ENCODE data around the gene MAPK8IP3.
"Not testable (repeated sequence)": the region's sequence is repeated elsewhere in the genome, so short reads cannot be mapped to it uniquely, and the experiment has no call there.

Gene MAPK8IP3

DNA sequence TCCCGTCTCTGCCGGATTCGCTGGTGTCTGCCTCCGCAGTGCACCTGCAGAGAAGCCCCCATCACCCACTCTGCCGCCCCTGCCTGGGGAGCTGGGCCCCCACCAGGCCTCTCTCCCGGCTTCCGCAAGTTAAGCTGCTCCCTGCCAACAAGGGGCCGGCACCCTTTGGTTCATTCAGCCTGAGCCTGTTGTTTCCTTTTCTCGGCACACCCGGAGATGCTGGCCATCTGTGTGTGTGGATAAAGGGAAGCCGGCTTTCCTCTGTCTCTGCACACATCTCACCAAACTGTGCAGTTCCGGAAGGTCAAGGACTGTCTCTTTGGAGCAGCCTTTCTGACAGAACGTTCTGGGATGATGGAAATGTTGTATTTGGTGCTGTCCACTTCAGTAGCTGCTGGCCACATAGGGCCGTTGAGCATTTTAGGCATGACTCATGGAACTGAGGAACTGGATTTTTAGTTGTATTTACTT is 6.8 kb downstream of the MAPK8IP3 start:
- no peak for DNase-seq (ENCODE audit: low read depth, low spot score)

- DNase-seq (ENCODE audit: low read depth, low spot score): no peak
Observed at GRCh38 chr16:1713331-1713730, 7.3 kb downstream of the MAPK8IP3 start.

DNA sequence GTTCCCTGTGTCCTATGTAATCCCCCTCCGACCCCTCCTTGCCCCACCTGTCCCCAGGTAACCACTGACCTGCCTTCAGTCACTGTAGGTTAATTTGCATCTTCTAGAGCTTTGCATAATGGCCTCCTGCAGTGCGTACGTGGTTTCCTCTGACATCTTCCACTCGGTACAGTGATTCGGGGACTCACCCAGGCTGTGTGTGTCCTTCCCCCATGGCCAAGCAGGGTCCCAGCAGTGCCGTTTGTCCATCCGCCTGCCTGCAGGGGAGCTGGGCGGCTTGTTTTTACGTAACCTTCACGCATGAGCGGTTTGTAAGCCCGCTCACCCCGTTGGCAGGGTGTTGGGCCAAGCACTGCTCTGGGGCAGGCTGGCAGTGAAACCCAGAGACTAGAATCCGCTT is 7.9 kb downstream of the MAPK8IP3 start:
- DNase-seq (ENCODE audit: low read depth, low spot score): no peak

- DNase-seq (ENCODE audit: low read depth, low spot score): no peak
Observed at GRCh38 chr16:1715220-1715619, 9.2 kb downstream of the MAPK8IP3 start.

GRCh38 chr16:1718236-1718635 is 12.2 kb downstream of the MAPK8IP3 start:
- not testable (repeated sequence) for DNase-seq (ENCODE audit: low read depth, low spot score)

- DNase-seq (ENCODE audit: low read depth, low spot score): not testable (repeated sequence)
Observed at GRCh38 chr16:1719559-1720229, 13.7 kb downstream of the MAPK8IP3 start.

DNA sequence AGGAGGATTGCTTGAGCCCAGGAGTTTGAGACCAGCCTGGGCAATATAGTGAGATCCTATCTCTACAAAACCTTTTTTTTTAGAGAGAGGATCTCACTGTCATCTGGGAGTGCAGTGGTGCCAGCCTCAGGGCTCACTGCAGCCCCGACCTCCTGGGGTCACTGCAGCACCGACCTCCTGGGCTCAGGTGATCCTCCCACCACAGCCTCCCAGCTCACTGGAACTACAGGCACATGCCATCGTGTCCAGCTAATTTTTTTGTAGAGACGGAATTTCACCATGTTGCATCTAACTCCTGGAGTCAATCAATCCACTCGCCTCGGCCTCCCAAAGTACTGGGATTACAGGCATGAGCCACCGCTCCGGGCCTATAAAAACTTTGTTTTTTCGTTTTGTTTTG is 15.4 kb downstream of the MAPK8IP3 start:
- DNase-seq (ENCODE audit: low read depth, low spot score): no peak

GRCh38 chr16:1723450-1724147 is 17.6 kb downstream of the MAPK8IP3 start:
- no peak for DNase-seq (ENCODE audit: low read depth, low spot score)

DNA sequence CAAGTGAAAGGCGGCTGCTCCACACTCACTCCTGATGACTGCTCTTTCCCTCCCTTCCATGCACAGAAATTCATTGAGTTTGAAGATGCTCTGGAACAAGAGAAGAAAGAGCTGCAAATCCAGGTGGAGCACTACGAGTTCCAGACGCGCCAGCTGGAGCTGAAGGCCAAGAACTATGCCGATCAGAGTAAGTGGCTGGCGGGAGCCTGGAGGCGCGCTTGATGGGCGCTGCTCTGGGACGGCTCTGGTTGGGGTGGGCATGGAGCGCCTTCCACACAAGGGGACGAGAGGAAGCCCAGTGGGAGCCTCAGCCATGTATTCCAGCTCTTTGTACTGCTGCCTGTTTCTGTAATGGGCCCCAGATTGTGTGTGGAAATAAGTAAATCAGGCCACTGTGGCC is 18.5 kb downstream of the MAPK8IP3 start:
- DNase-seq (ENCODE audit: low read depth, low spot score): no peak

DNA sequence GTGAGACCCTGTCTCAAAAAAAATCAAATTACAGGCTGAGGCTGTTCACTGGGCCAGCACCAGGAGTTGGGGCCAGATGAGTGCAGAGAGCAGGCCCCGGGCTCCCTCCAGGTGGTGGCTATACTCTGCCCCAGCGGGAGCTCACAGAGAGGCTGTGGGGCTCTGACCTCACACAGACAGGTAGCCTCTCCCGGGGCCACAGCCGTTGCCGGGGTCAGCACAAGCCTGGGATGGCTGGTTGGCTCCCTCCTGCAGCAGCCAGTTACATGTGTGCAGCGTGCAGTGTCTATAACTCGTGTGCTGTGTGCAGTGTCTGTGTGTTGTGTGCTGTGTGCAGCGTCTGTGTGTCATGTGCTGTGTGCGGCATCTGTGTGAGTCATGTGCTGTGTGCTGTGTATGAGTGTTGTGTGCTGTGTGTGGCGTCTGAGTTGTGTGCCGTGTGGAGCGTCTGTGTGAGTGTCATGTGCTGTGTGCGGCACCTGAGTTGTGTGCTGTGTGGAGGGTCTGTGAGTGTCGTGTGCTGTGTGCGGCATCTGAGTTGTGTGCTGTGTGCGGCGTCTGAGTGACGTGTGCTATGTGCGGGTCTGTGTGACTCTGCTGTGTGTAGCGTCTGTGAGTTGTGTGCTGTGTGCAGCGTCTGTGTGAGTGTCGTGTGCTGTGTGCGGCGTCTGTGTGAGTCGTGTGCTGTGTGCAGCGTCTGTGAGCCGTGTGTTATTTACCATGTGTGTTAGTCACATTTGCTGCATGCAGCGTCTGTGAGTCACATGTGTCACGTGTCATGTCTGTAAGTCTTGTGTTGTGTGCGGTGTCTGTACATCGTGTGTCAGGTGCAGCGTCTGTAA is 20.9 kb downstream of the MAPK8IP3 start:
- no peak for DNase-seq (ENCODE audit: low read depth, low spot score)

DNA sequence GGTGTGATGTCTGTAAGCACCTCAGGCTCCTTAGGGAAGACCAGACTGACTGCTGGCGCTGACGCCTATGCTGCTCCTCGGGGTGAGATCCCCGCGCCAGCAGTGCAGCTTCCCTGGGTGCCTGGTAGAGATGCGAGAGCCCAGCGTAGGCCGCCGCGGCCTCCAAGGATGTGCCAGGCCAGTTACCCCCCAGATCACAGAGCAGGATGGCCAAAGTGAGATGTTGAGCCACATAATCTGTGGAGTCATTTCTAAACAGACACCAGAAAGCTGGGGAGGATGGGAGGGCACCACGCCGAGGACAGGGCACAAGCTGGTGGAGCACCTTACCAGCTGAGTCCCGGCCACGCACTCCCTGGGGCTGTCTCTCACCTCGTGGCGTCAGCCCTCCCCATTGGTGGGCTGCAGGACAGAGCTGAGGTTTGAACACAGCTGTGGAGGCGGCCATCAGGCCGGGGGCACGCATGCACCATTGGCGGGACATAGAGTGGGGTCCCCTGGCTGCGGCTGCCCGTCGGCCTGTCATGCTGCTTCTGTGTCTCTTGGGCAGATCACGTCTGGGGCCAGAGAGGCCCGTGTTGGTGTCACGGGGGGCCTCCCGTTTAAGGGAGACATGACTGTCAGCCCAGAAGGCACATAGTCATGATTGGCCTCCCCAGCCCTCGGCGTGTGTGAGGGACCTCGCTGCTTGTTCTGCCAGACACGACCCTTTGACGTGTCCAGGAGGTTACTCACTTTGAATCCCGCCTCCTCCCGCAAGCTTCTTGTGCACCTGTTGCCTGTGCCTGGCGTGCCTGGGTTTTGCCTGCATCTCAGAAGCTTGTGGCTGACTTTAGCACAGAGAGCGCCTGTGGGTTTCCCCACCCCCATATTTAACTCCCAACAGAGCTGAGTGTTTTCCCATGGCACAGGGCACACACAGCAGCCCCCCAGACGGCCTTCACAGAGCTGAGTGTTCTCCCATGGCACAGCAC is 21.9 kb downstream of the MAPK8IP3 start:
- no peak for DNase-seq (ENCODE audit: low read depth, low spot score)

- DNase-seq (ENCODE audit: low read depth, low spot score): no peak
Observed at GRCh38 chr16:1729026-1729425, 23.0 kb downstream of the MAPK8IP3 start.

DNA sequence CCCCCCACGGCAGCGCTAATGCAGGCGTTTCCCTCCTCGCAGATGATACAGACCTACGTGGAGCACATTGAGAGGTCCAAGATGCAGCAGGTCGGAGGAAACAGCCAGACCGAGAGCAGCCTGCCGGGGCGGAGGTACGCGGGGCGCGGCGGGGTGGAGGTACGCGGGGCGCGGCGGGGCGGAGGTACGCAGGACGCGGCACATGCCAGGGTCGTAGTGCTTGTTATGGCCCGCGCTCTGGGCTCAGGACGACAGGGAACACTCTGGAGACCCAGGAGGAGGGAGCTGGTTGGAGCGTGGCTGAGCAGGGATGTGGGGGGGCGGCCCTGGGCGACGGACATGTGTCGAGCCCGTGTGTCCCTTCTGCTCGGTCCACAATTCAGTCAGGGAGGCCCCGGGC is 23.4 kb downstream of the MAPK8IP3 start:
- DNase-seq (ENCODE audit: low read depth, low spot score): no peak

- DNase-seq (ENCODE audit: low read depth, low spot score): no peak
Observed at GRCh38 chr16:1731073-1731472, 25.1 kb downstream of the MAPK8IP3 start.

DNA sequence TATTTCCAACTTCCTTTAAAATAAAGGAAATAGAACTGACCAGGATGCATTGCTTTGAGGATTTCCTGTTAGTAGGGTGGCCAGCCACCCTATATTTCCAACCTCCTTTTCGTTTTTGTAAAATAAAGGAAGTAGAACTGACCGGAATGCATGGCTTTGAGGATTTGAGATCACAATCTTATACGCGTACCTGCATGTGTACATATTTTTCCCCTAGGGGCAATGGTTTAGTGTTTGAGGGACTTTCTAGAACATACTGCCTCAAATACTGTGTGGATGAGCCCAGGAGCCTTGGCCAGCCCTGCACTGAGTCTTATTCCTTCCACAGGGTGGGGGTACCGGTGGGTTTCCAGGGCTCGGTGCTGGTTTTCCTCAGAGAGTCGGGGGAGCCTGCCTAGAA is 25.6 kb downstream of the MAPK8IP3 start:
- DNase-seq (ENCODE audit: low read depth, low spot score): no peak

DNA sequence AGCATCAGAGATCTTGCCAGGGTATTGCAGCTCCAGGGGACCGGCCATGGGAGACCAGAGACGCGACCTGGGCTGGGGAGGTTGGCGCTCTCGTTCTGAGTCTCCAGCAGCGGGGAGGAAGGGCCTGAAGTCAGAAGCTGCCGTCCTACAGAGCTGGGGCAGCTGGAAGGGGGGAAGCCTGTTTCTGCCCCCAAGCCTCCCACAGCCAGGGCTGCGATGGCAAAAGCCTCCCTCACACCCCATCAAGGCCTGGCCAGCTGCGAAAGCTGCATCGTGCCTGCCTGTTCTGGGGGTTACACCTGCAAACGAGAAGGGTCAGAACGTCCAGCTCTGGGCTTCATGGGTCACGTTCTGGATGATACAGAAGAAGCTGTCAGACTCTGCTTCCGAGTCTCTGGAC is 26.1 kb downstream of the MAPK8IP3 start:
- DNase-seq (ENCODE audit: low read depth, low spot score): no peak

DNA sequence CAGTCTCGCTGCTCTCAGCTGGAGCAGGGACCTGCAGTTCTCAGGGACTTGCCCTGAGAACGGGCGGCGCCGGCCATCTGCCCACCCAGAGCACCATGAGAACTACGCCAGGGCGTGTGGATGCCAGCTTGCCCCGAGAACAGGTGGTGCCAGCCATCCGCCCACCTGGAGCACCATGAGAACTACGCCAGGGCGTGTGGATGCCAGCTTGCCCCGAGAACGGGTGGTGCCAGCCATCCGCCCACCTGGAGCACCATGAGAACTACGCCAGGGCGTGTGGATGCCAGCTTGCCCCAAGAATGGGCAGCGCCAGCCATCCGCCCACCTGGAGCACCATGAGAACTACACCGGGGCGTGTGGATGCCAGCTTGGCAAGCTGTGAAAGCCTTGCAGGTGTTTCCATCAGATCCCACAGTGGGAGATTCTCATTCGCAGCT is 26.6 kb downstream of the MAPK8IP3 start:
- DNase-seq (ENCODE audit: low read depth, low spot score): not testable (repeated sequence)

DNA sequence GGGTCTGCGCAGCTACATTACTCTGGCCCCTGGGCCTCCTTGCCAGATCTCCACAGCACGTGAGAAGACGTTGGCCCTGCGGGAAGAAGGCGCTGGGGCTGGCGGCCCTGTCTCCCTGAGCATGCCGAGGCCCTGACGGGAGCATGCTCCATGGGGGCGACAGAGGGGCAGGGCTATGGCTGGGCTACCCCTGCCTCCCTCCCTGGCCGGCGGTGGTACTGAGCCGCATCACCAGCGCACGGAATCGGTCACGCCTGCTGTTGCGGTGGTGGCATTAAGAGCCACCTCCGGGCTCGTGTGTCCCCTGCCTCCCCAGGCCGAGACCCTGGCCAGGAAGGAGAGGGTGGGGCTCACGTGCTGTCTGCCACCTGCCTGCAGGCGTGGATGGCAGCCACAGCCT is 28.1 kb downstream of the MAPK8IP3 start:
- DNase-seq (ENCODE audit: low read depth, low spot score): no peak

DNA sequence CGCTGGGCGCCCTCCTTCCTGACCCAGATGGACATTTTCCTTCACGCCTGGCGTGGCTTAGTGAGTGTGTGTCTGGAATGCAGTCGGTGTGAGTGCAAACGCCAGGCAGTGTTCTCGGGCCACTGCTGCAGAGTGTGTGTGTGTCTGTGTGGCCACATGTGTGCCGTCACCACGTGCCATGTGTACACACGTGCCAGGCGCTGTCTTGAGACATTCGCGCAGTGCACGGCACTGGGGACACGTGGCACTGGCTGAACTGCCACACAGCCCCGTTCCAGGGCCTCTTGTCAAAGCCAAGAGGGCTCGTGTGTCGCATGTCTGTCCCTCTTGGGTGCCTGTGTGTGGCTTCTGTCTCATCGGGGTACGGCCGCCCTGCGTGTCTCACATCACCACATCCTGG is 28.8 kb downstream of the MAPK8IP3 start:
- no peak for DNase-seq (ENCODE audit: low read depth, low spot score)

- DNase-seq (ENCODE audit: low read depth, low spot score): no peak
Observed at GRCh38 chr16:1740234-1740633, 34.2 kb downstream of the MAPK8IP3 start.
